ACC112 (cell line): ENCODE measurements around the gene SRSF10.

ENCODE experiments used
- H2AFZ ChIP-seq: fragments of 200-600 bp; sonication (generic); one replicate; pipeline ENCODE4 v1.6.0; 2017; ENCODE audit warnings: antibody characterized with exemption, low read length; ENCODE audit not compliant: unreplicated experiment
- H3K27ac ChIP-seq: fragments of 200-600 bp; sonication (generic); 2 replicates; pipeline ENCODE4 v1.5.1; 2014; ENCODE audit warnings: low read depth, mild to moderate bottlenecking, antibody characterized with exemption, low read length, moderate library complexity
- H3K27me3 ChIP-seq: fragments of 200-600 bp; sonication (generic); 2 replicates; pipeline ENCODE4 v1.6.1; 2014; ENCODE audit warnings: mild to moderate bottlenecking, antibody characterized with exemption, low read length, moderate library complexity, mixed read lengths; ENCODE audit not compliant: insufficient read depth
- H3K36me3 ChIP-seq: fragments of 200-600 bp; sonication (generic); 2 replicates; pipeline ENCODE4 v1.6.1; 2016; ENCODE audit warnings: mild to moderate bottlenecking, antibody characterized with exemption, low read length, moderate library complexity, mixed read lengths; ENCODE audit not compliant: insufficient read depth
- H3K4me1 ChIP-seq: fragments of 200-600 bp; sonication (generic); one replicate; pipeline ENCODE4 v1.6.1; 2016; ENCODE audit warnings: low read length, mixed read lengths; ENCODE audit not compliant: insufficient read depth, unreplicated experiment, control insufficient read depth
- H3K4me3 ChIP-seq: fragments of 200-600 bp; sonication (generic); 2 replicates; pipeline ENCODE4 v1.5.1; 2014; ENCODE audit warnings: mild to moderate bottlenecking, low read depth, low read length
- H3K79me2 ChIP-seq: fragments of 200-600 bp; sonication (generic); one replicate; pipeline ENCODE4 v1.6.0; 2016; ENCODE audit warnings: low read length; ENCODE audit not compliant: control insufficient read depth, unreplicated experiment, insufficient read depth

Gene SRSF10

DNA sequence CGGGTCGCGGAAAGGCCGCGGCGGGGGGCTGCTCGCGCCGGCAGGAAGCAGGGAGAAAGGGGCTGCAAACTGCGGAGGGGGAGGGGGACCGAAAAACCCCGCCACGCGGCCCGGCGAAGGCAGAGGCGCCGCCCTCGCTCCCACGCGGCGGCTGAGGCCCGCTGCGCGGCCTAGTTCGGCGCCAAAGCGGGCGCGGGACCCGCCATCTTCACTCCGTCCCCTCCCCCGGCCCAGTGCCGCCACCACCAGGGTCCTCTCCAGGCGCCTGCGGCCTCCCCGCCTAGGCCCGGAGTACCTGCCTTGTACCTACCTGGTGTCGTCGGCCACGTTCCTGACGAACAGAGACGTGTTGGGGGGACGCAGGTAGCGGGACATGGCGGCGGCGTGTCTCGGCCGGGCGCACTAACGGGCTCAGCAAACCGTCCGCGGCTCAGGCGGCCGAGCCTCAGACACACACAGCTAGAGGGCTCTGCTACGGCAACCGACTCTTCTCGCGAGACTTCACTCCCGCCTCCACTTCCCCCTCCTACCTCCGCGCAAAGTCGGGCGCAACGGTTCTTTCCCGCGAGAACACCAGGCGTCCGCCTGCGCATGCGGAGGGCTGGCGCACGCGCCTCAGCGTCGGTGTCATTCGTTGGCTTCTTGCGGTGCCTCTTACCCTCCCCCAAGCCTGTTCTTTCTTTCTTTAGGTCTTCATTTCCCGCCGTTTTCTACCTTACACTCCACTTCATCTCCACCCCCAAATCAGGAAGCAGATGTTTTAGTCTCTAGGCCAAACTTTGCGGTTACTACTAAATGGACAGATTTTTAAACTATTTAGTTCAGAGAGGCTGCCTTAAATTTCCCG lies at the start of gene SRSF10:
Gene SRSF10, minus strand, starts transcription at position 447 of the 847 bp plus-strand sequence. Its CDS starts 72 bp downstream, at position 375.
- Histone ChIP-seq H3K4me3 (peak within 1 kb of the TSS; percentile 100), H3K79me2 (peaks cover 51% of the 10 kb centered on the region), H3K27me3 (no peaks in the 10 kb centered on the region), H3K36me3 (peaks cover 19% of the 10 kb centered on the region), H2AFZ (peak within 1 kb of the TSS; percentile 48), H3K4me1 (peaks cover 49% of the 10 kb centered on the region), H3K27ac (peak within 1 kb of the TSS; percentile 94)

DNA sequence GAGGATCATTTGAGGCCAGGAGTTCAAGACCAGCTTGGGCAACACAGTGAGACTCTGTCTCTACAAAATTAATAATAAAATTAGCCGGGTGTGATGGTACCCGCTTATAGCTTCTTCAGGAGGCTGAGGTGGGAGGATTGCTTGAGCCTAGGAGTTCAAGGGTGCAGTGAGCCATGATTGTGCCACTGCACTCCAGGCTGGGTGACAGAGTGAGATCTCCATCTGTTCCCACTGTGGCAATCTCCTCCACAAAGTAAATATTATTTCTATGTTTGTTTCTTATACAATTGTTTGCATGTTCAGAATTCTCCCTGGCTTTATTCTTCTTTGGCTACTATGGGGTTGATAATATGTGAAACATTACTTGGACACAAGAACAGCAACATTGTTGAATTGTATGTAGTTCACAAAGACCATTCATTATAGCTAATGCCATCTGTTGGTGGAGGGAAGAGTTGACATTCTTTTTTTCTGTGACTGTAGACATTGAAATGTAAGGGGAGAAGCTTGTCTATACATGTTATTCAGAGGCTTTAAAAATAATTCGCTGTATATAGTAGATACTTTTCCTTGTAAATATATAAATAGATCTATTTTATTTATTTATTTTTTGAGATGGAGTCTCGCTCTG lies 47.8 kb upstream of the SRSF10 start:
- no peaks in the 10 kb centered on the region for H3K36me3 ChIP-seq
- H3K79me2 ChIP-seq, result no peaks in the 10 kb centered on the region
- no peaks in the 10 kb centered on the region for H3K27me3 ChIP-seq
- no peak overlapping the region for H3K4me3 ChIP-seq
- H2AFZ ChIP-seq, result no peak overlapping the region
- peaks cover 6% of the 10 kb centered on the region for H3K4me1 ChIP-seq
- H3K27ac ChIP-seq, result no peak overlapping the region

DNA sequence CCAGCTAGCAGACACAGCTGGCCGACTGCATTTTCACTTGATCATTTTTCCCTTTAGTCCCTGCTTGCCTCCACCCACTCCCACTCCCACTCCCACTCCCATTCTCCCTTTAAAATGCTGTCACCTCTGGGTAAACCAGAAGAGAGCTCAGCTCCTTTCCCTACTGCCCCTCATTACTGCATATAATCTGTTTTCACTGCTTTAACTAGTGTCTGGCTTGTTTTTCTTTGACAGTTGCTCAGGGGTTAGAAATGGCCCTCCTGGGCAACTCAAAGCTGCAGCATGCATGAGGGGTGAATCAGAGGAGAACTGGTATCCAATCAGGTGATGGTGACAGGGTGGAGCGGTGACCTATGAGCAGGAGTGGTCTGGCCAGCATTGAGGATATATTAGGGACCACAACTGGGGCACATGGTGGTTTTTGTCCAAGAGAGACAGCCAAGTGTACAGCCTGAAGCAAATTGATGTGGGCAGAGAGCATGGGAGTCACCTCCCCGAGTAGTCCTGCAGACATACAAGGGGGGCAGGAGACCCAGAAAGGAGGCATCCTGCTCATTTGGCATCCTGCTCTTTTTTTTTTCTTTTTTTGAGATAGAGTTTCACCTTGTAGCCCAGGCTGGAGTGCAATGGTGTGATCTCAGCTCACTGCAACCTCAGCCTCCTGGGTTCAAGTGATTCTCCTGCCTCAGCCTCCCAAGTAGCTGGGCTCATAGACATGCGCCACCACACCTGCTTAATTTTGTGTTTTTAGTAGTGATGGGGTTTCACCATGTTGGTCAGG lies 42.6 kb upstream of the SRSF10 start:
- Histone ChIP-seq H3K4me1 (peaks cover 41% of the 10 kb centered on the region), H3K79me2 (no peaks in the 10 kb centered on the region), H3K36me3 (no peaks in the 10 kb centered on the region), H2AFZ (no peak overlapping the region), H3K4me3 (peak overlapping the region; percentile 14; the same call in 1 of the 2 replicates), H3K27ac (peak overlapping the region; percentile 63), H3K27me3 (no peaks in the 10 kb centered on the region)

DNA sequence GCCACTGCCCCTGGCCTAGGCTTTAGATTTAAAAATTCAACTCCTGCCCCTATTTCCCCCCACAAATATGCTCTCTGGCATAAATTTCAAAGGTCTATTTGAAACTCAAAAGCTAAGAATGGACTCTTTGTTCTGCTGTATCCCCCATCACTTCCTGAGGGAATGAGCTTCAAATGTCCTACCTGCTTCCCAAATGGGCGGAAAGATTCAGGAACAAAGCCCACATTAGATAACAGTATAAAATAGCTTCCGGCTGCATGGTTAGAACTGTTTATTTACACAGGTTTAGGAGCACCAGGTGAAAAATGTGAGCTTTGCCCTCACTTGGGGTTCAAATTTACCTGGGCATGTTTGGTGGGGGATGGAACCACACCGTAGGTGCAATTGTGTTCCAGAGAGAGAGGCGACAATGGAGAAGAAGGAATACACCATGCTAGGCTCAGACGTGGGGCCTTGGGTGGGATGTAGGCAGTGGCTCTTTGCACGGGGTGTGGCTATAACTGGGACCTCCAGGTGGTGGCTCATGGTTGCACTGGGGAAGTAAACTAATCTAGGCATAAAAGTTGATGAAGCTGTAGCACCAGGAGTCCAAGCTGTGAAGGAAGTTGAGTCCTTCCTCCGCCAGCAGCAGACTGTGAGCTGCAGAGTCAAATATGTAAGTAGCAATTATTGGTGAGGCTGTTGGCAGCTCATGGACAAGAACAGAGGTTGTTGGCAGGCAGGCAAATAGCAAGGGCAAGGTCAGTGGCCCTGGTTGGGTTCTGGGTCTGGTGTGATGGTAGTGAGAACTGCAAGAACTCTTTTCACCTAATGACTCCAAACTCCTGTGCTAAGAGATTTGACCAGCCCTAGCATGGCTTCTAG lies 41.5 kb upstream of the SRSF10 start:
- Histone ChIP-seq H3K4me1 (peaks cover 41% of the 10 kb centered on the region), H3K4me3 (no peak overlapping the region), H2AFZ (no peak overlapping the region), H3K27ac (peak overlapping the region; percentile 63), H3K27me3 (no peaks in the 10 kb centered on the region), H3K36me3 (no peaks in the 10 kb centered on the region), H3K79me2 (no peaks in the 10 kb centered on the region)

DNA sequence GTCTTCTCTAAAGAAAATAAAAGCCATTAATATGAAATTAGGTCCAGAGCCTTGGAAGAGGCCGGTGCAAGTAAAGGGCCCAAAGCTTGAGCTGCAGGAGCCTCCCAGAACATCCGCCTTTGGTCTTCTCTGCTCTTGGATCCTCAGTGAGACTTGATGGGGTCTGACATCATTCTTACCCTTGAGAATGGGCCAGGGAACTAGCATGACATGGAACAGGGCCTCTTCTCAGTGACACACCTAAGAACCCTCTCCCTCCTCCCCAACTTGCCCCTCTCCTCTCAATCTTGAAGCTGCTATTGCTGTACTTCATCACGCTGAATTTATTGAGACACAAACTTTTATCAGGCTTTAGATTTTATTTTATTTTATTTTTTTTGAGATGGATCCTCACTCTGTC lies 40.3 kb upstream of the SRSF10 start:
- H3K4me1 ChIP-seq, result peaks cover 47% of the 10 kb centered on the region
- no peak overlapping the region for H3K4me3 ChIP-seq
- no peak overlapping the region for H2AFZ ChIP-seq
- peak overlapping the region; percentile 99 for H3K27ac ChIP-seq
- H3K27me3 ChIP-seq, result no peaks in the 10 kb centered on the region
- no peaks in the 10 kb centered on the region for H3K79me2 ChIP-seq
- H3K36me3 ChIP-seq, result no peaks in the 10 kb centered on the region

DNA sequence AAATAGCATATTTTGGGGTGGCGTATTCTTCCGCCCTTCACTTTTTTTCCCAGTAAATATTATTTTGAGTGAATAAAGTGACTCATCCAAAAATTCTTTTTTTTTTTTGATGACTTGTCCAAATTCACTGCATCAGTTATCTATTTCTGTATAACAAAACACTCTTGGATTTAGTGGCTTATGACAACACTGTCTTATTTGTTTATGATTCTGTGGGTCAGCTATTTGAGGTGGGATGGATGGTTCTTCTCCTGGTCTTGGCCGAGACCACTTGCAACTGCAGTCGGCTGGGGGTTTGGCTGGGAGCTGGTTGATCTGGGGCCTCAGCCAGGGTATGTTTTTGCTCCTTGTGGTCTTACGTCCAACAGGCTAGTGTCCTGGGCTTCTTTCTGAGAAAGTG lies 39.9 kb upstream of the SRSF10 start:
- Histone ChIP-seq H2AFZ (no peak overlapping the region), H3K27me3 (no peaks in the 10 kb centered on the region), H3K79me2 (no peaks in the 10 kb centered on the region), H3K36me3 (no peaks in the 10 kb centered on the region), H3K4me3 (no peak overlapping the region), H3K27ac (peak overlapping the region; percentile 99), H3K4me1 (peaks cover 51% of the 10 kb centered on the region)

DNA sequence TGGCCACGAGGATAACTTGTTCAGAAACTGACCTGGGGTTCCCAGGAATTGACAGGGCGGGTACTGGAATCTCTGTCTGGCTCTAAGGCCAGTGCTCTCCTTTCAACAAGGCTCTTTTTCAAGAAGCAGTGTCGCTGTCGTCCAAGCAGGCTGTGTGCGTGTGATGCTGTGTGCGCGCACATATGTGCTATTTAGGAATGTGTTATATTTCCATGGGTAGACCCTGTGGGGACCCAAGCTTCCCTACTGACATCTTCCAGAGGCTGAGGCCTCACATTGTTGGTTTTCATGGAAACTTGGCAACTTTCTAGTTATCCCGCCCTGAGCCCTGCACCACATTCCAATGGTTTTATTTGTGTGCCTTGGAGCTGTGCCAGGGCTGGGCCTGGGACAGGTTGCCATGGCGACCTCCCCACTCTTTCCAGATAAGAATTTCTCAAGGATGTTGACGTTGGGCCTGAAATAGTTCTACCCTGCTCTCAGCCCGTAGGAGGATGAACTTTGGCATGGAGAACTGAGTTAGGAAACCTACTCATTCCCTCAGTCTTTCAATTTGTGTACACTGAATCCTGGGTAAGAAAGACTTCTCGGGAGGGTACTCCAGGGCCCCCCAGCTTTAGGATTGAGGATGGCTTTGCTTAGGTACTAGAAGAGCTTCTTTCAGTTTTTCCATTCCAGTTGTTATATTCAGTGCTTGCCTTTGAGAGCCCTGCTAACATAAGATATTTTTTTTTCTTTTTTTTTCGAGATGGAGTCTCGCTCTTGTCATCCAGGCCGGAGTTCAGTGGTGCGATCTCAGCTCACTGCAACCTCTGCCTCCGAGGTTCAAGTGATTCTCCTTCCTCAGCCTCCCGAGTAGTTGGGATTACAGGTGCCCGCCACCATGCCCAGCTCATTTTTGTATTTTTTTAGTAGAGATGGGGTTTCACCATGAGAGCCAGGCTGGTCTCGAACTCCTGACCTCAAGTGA lies 38.8 kb upstream of the SRSF10 start:
- peak overlapping the region; percentile 99 for H3K27ac ChIP-seq
- H3K27me3 ChIP-seq, result no peaks in the 10 kb centered on the region
- peaks cover 52% of the 10 kb centered on the region for H3K4me1 ChIP-seq
- H2AFZ ChIP-seq, result peak overlapping the region; percentile 76
- H3K36me3 ChIP-seq, result no peaks in the 10 kb centered on the region
- H3K4me3 ChIP-seq, result peak overlapping the region; percentile 61; the same call in 1 of the 2 replicates
- no peaks in the 10 kb centered on the region for H3K79me2 ChIP-seq

DNA sequence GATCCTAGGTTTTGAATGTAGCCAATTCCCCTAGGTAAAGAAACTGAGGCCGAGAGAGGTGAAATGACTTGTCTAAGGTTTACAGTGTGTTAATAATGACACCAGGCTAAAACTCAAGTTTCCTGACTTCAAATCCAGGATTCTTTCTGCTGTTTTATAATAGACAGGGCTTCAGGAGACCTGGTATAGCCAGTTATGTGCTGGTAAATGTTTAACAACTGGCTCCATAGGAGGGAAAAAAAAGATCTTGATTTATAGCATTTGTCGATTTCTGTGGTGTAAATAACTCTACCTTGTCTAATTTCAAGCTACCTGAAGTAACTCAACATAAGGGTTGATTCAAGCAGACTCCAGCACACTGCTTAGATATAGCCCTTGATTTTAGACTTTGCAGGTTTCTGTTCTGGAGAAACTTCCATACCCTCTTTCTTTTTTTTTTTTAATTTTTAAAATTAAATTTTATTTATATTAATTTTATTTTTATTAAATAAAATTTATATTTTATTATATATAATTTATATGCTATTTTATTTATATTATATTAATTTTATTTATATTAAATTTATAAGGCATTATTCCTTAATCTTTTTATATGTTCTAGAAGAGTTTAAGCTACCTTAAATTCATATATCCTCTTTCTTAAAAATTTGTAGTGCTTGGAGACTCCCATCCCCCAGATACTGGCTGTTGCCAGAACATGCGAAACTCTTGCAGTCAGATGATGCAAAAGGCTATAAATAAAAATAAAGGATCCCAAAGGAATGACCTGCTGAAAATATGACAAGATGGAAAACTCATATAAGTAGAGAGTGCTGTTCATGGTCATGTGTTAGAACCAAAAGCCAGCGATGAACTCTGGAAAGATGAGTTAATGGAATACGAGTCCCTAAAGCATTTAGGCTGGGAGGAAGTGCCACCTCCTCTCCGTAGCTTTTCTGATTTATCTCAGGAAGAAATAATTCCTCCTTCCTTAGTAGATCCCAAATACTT lies 35.4 kb upstream of the SRSF10 start:
- Histone ChIP-seq H3K27ac (peak overlapping the region; percentile 10; the same call in 1 of the 2 replicates), H3K27me3 (no peaks in the 10 kb centered on the region), H3K79me2 (no peaks in the 10 kb centered on the region), H3K36me3 (no peaks in the 10 kb centered on the region), H3K4me1 (peaks cover 38% of the 10 kb centered on the region), H2AFZ (no peak overlapping the region), H3K4me3 (no peak overlapping the region)
